Inferior parietal cortex (tissue), 1 donor: Measurements from ENCODE around the gene ZBTB7C.
"Not testable (repeated sequence)": the region's sequence is repeated elsewhere in the genome, so short reads cannot be mapped to it uniquely, and the experiment has no call there.

Experiments used
- DNase-seq: peaks from one replicate; pipeline ENCODE4 v3.0.0-alpha.2; 2016; ENCODE audit errors: extremely low spot score

ZBTB7C gene

DNA sequence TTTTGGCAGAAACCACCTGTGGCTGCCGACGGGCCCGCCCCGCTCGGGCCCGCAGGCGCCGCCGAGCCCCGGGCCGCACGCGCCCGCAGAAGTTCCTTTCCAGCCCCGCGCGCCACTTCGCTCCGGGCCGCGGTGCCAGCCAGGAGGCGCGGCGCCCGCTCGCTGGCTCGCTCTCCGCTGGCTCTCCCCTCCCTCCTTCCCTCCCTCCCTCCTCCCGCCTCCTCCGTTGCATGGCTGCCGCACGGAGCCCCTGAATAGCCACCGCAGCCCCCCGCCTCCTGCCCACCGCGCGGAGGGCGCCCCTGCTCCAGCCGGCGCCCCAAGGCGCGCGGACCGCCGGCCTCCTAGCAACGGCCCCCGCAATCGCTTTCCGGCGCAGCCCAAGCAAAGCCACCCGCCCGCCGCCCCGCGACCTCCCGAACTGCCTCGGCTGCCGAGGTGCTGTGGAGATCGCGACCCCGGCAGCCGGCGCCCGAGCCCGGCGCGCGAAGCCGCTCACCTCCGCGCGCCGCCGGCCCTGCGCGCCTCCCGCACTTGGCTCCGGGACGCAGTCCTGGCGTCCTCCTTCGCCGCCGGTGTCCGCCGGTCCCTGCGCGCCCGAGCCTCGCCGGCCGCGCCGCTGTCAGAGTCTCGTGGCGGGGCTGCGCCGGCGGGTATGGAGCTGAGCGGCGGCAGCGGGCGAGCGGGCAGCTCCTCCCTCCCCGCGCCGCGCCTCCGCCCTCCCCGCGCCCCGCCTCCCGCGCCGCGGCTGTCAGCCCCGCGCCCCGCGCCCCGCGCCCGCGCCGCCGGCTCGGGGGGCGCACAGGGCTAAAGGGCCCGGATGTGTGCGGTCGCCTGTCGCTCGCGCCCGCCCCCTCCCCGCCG is at the start of gene ZBTB7C:
TSS of gene ZBTB7C (minus strand) at position 657 of the 864 bp plus-strand sequence.
- no peak for DNase-seq

DNA sequence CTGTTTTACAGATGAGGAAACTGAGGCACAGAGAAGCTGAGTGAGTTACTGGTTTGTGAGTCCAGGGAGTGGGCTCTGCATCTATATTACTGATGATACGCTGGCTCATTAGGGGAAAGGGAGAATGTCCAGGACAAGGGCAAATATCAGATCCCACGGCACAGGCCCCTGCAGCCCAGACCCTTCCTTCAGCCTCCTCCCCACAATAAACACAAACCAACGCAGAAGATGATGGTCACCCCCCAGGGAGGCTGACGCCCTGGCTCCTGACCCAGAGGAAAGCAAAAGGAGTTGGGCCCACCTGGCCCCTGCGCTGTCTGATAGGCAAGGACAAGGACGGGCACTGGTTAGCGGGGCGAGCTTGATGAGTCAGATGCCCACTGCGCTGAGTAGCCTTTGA is 47.7 kb upstream of the ZBTB7C start:
- DNase-seq: no peak

DNA sequence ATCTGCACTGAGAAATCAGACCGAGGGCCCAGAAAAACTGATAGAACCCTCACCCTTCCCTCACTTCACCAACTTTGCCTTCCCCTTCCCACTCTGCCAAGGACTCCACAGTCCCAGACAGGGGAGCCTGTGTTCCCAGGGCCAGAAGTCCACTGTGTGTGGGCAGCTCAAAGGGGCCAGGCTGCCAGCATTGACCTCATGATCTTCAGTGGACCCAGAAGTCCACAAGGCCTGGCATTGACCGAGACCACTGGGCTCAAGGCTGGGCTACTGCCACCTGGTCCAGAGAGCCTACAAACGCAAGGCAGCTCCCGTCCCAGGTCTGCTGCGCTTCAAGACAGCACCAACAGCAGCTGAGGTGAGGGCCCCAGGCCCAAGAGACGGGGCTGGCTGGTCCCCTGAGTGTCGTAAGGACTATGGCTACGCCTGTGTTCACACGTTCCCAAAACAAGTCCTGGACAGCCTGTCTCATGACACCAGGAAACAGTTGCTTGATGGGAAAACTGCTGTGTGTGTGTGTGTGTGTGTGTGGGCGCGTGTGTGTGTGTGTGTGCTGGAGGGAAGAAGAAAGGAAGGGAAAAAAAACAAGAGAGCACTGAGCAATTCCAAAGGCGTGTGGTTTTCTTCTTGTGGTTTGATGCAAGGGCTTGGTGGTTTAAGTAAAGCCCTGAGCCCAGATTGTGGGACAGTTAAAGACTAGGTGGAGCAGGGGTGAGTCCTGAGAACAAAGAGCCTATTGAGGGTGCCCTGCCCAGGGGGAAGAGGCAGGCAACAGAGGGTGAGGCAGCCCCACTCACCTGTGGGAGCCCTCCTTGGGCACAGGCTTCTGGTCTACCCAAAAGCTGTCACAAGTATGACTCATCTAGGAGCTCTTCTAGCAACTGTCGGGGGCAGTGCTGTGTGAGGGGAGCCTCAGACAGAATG is 46.6 kb upstream of the ZBTB7C start:
- DNase-seq: no peak

DNA sequence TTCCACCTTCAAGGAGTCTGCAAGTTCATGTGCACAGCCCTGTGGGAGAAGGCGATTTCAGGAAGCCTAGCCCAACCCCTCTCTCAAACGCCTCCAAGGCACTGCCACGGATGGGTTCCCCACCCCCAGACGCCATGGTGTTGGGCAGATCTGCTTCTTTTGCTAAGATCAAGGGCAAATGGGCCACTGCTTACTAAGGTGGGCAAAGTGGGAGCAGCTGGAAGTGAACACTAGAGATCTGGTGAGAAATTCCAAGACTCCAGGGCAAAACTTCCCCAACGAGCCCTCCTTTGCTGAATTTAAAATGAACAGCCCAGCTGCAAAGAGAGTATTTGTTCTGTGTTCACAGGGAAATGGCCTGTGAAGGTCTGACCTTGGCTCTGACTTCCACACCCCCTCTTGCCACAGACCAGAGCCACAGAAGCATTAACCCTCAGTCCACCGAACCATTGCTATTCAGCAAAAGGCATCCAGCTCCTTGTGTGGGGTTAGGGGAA is 45.1 kb upstream of the ZBTB7C start:
- no peak for DNase-seq

DNA sequence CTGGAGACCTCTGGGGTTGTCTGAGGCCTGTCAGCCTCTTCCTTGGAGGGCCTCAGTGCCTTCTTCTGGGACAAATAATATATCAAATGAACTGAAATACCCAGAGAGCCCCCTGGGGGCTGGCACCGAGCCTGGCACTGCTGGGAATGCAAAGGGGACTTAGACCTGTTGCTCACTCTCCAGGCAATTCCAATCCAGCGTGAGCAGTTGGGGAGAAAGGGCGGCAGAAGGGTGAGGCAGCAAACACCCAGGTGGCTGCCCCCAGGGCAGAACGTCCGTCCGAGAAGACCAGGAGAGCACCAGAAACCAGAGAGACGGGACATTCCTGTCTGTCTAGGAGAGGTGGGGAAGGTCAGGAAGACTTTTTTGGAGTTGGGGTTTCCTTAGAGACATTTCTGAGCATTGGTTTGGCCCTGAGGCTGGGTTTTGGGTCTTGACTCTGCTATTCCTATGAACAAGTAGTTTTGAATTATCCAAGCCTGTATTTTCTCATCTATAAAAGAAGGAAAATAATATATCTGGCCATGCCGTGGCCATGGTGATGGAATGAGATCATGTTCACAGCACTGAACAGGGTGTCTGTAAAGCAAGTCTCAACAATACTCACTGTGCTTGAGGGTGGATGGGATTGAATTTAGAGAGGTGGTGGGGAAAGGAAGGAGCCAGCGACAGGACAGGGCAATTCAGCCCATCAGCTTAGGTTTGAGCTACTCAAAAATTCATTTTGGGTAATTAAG is 44.3 kb upstream of the ZBTB7C start:
- no peak for DNase-seq

GRCh38 chr18:48452861-48453323 is 43.7 kb upstream of the ZBTB7C start:
- no peak for DNase-seq

DNA sequence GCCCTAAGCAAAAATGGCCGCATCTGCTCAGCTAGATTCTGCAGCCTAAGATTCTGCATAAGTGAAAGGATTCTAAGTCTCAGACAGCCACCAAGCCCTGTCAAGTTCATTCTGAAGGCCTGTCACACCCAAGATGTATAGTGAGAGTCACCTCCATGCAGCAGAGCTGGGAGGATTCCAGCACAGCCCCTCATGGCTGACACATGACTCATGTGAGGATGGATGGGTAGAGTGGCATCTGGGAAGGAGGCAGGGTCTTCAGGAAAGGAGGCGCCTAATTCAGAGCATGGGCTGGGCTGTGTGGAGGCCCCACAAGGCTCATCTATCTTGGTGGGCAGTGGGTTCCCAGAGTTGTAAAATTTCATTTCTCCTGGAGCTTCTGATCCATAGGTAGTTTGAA is 41.5 kb upstream of the ZBTB7C start:
- DNase-seq: no peak

- peak; percentile 77 for DNase-seq
Observed at GRCh38 chr18:48446582-48447225, 37.5 kb upstream of the ZBTB7C start.

- peak; percentile 72 for DNase-seq
Observed at GRCh38 chr18:48445540-48445939, 36.4 kb upstream of the ZBTB7C start.

- DNase-seq: no peak
Observed at GRCh38 chr18:48442761-48443160, 33.6 kb upstream of the ZBTB7C start.

DNA sequence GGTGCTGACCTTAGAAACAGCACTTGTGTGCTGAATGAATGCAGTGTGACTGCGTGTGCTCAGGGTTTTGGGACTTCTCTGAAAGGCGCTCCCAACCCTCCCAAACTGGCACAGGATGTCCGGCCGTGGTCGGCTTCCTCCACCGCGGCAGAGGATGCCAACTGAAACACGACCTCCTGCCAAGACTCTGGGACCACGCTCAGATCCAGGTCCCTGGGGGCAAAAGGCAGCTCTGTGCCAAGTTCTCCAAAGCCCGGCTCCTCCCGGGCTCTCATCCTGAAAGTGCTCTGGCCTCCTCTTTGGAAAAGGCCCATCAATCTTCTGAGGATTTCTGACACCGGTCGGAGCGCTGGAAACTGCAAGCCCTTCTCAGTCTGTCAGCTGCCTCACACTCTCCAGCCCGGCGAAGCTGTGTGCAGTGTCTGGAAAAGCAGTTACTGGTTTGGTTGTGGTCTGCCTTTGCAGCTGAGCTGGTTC is 32.3 kb upstream of the ZBTB7C start:
- DNase-seq: no peak

DNA sequence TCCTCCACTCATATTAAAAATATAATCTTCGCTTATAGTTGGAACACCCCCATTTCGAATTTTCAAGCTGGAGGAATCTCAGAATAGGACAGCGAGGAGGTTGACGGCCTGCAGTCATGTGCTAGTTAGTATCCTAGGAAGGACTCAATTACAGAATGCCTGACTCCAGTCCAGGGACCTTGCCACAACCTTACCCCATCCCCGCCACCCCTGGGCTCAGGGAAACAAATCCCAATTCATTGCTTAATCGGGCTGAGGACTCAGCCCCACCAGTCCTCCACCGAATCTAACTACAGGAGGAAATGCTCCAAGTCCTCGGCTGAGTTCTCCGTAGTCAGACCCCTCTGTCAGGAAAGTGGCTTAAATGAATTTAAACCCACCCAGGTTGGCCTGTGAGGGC is 31.7 kb upstream of the ZBTB7C start:
- DNase-seq: no peak

DNA sequence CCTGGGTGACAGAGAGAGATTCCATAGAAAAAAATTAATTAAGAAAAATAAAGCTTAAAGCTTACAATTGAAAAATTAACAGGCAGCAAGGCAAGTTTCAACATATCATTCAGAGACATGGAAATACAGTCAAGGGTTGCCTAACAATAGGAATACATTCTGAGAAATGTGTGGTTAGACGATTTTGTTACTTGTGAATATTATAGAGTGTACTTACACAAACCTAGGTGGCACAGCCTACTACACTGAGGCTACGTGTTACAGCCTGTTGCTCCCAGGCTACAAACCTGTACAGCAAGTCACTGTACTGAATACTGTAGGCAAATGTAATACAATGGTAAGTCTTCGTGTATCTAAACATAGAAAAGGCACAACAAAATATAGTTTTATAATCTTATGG is 27.7 kb upstream of the ZBTB7C start:
- DNase-seq: no peak

GRCh38 chr18:48434382-48434781 is 25.2 kb upstream of the ZBTB7C start:
- not testable (repeated sequence) for DNase-seq

- no peak for DNase-seq
Observed at GRCh38 chr18:48433541-48433940, 24.4 kb upstream of the ZBTB7C start.

DNA sequence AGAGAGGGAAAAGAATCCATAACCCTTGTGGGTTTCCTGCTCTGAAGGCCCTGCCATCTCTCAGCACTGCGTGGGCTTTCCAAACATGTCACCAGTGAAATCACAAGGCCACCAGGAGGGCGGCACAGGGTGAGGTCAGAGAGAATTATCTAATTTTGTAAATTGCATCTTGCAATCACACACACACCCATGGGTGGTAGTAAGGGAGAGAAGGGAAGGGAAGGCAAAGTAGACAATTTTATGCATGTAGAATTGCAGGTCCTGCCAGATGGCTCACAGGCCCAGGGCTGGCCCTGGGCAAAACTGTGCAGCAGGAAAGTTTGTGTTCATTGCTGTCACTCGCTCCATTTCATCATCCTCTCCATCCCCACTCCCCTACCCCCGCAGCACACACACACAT is 21.0 kb upstream of the ZBTB7C start:
- no peak for DNase-seq

DNA sequence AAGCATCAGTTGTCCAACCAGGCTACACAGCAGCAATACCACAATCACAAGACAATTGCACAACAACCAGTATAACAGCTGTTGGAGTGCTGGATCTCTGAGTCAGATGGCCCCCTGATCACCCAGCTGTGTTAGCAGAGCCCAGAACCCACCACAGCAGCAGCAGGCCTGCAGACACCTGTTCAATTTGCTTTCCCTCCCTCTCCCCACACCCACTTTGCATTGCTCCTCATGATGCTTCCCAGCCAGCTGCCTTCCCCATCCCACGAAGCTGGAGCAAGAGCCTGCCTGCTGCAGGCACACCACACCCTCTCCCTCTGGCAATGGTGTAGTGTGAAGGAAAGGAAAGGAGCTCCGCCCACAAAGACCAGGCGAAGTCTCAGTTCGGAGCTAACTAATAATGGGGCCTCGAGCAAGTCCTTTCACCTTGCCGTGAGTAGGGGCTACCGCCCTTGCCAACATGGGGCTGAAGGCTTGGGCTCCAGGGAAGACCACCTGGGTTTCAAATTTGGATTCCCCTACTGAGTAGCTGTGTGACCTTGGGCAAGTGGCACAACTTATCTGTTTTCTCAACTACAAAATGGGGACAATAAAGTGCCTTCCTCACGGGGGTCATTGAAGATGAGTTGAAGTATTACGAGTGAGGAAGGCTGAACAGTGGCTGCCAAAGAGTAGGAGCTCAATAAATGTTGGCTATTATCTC is 19.4 kb upstream of the ZBTB7C start:
- no peak for DNase-seq

DNA sequence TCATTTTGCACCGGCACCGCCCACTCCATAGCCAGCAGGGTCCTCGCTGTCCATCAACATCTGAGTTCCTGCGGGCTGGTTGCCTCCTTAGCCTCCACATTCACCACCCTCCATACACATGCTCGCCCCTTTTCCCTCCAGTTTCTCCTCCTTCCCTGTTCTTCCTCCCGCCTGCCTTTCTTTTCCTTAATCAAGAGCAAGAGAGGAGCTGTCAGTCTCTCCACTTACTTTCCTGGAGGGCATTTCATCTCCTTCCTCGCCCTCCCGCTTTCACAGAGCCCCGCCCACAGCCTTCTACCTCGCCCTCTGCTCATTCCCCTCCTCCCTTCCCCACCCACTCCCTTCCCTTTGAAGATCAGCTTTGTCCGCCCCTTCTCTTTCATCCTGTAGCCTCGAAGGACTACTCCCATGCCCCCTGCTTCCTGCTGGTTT is 13.8 kb upstream of the ZBTB7C start:
- DNase-seq: no peak

DNA sequence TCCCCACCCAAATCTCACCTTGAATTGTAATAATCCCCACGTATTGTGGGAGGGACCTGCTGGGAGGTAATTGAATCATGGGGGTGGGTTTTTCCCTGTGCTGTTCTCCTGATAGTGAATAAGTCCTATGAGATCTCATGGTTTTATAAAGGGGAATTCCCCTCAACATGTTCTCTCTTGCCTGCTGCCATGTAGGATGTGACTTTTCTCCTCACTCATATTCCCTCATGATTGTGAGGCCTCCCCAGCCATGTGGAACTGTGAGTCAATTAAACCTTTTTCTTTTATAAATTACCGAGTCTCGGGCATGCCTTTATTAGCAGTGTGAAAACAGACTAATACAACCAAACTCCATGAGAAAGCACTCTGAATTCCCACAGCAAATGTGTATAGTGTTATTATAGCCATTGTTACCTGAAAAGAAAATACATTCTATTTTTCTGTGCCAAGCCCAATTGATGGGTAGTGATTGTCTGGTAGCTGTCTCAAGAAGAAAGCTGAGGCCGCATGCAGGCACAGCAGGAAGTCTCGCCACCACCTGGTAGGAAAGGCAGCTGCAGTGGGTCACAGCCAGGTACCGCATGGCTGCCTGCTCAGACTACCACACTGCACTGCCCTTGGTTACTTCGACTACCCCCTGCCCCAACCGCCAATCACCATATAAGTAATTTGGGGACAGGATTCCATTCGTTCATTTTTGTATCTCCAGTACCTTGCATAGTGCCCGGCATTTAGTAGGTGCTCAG is 10.3 kb upstream of the ZBTB7C start:
- DNase-seq: no peak
